ENCODE results near the gene C2CD2L. TPM values are rescaled to one million over a fixed set of nuclear protein-coding genes. Genes with fewer than 3 reads are reported as not detected.
A peak's percentile ranks its signal among the peaks of the same experiment; 100 is the strongest.

Gene C2CD2L
- total and polyA plus RNA-seq, 2 donors (not counting 3 experiments of a cell fraction or from before 2014, with no cell fraction given) = 9.1 to 10.4 TPM

DNA sequence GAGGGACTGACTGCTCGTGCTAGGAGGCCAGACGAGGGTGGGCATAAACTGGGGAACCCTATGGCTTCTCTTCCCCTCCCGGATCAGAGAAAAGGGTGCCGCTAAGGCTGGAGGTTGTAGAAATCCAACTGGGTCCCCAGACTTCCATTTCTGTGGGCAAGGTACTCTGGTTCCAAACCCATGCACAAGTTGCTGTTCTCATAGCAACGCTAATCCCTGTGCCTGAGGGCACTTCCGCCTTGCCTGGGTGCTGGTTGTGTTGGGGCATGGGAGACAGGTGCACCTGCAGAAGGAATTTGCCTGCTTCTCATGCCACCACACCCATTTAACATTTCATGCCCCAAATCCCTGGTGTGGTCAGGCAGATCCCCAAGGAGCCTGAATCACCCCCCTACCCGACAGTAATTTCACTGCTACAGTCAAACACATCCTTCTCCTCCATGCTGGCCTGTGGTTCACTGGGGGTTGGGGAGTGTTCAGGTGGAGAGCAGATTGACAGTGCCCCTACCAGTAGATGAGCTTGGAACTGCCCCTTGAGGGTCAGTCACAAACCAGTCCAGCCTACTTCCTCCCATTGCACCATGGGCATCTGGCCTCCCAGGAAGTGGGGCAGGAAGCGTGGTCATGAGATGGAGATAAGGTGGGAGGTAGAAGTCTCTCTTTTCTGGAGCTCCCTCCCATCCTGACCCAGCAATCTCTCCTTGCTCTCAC is 1.2 kb downstream of the C2CD2L start:
- CTCF ChIA-PET = interaction anchor here (0.8 to 2.0 kb wide), 4 partner anchors 11 to 230 kb away, joined by 4 to 7 read pairs (median 4); partner anchors contain the start of gene HINFP
- Histone ChIP-seq H3K27me3 (ENCODE audit: control insufficient read depth in 2 of 2, insufficient read depth in 2 of 2, low read length in 2 of 2) (no peaks in the 10 kb centered on the region), H3K4me2 (ENCODE audit: insufficient read depth, low read length) (peak overlapping the region; percentile 51), H3K9ac (replicated peaks; ENCODE audit: extremely low read depth, insufficient read depth, low read length) (peak overlapping the region; percentile 39), H4K20me1 (replicated peaks; ENCODE audit: control insufficient read depth, extremely low read depth, insufficient read depth, low read length) (no peaks in the 10 kb centered on the region), H3K27ac (ENCODE audit: insufficient read depth, low read depth, low read length) (no peak overlapping the region), H3K4me1 (ENCODE audit: control insufficient read depth, extremely low read depth, insufficient read depth, low read length) (peaks cover 13% of the 10 kb centered on the region), H3K79me2 (ENCODE audit: control insufficient read depth, insufficient read depth, low read length) (no peaks in the 10 kb centered on the region), H2AFZ (ENCODE audit: low read depth, low read length) (no peak overlapping the region), H3K4me3 (replicated peaks in 1 of 3; ENCODE audit: insufficient read depth in 1 of 3, low read depth in 1 of 3, low read length in 3 of 3) (peak overlapping the region; percentile 46 to 72 (median 63)), H3K9me3 (replicated peaks; ENCODE audit: control insufficient read depth, insufficient read depth, low read length) (no peaks in the 10 kb centered on the region), H3K36me3 (ENCODE audit: control insufficient read depth in 2 of 2, extremely low read depth in 1 of 2, insufficient read depth in 2 of 2, low read length in 2 of 2) (peaks cover 2 to 16% of the 10 kb centered on the region in 2 experiments), H3K9me1 (replicated peaks; ENCODE audit: control insufficient read depth, extremely low read depth, insufficient read depth, low read length) (no peaks in the 10 kb centered on the region)
- intact Hi-C loops (cut with micrococcal nuclease) = no loop called here
- dilution Hi-C loops (cut with MboI; ENCODE audit: extremely low pct_ligation_motif_present, low sequenced_read_pairs) = no loop called here
- FAIRE-seq = peak; percentile 63
- no peak for TF ChIP-seq JUN (IDR thresholded peaks at IDR 0.05; ENCODE audit: borderline replicate concordance, insufficient read depth, insufficient read length, low read depth)
- TF ChIP-seq, protein P1, sequence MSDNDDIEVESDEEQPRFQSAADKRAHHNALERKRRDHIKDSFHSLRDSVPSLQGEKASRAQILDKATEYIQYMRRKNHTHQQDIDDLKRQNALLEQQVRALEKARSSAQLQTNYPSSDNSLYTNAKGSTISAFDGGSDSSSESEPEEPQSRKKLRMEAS (IDR thresholded peaks at IDR 0.05; ENCODE audit: insufficient read depth, insufficient read length) = no peak
- TF ChIP-seq POLR2A (IDR thresholded peaks at IDR 0.05; ENCODE audit: low read depth, low read length) = no peak
- TF ChIP-seq, protein P2, sequence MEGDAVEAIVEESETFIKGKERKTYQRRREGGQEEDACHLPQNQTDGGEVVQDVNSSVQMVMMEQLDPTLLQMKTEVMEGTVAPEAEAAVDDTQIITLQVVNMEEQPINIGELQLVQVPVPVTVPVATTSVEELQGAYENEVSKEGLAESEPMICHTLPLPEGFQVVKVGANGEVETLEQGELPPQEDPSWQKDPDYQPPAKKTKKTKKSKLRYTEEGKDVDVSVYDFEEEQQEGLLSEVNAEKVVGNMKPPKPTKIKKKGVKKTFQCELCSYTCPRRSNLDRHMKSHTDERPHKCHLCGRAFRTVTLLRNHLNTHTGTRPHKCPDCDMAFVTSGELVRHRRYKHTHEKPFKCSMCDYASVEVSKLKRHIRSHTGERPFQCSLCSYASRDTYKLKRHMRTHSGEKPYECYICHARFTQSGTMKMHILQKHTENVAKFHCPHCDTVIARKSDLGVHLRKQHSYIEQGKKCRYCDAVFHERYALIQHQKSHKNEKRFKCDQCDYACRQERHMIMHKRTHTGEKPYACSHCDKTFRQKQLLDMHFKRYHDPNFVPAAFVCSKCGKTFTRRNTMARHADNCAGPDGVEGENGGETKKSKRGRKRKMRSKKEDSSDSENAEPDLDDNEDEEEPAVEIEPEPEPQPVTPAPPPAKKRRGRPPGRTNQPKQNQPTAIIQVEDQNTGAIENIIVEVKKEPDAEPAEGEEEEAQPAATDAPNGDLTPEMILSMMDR (IDR thresholded peaks at IDR 0.05; ENCODE audit: extremely low read depth in 1 of 2, insufficient read depth in 1 of 2, low read depth in 1 of 2, low read length in 2 of 2) = no peak
- no peak for TF ChIP-seq GATA2 (IDR thresholded peaks at IDR 0.05; ENCODE audit: insufficient read depth, insufficient read length, low read depth, low read length)
- TF ChIP-seq FOS (IDR thresholded peaks at IDR 0.05; ENCODE audit: borderline replicate concordance, insufficient read depth, low read length) = no peak
- TF ChIP-seq MYC (IDR thresholded peaks at IDR 0.05; ENCODE audit: low read depth, low read length) = no peak
- no peak for TF ChIP-seq POLR2AphosphoS5 (IDR thresholded peaks at IDR 0.05; ENCODE audit: insufficient read depth, low read depth, low read length)
- TF ChIP-seq EZH2 (IDR thresholded peaks at IDR 0.05; ENCODE audit: borderline replicate concordance, low read depth, low read length, severe bottlenecking) = no peak
- DNase-seq (ENCODE audit: low read depth, low spot score) = no peak
- POLR2A ChIA-PET = interaction anchor here (1.3 to 1.9 kb wide), 2 partner anchors 13 kb away, joined by 4 read pairs; partner anchors contain the start of gene HINFP
- TSS peak; percentile 6 for BruUV-seq (replicated peaks)
